Stimulated activated CD8-positive, alpha-beta memory T cell treated with anti-CD3 and anti-CD28 coated beads, Interleukin-7, amount 100 ng/mL, for 48 hours (primary cell): Measurements from ENCODE around the gene CGAS.
A peak's percentile ranks its signal among the peaks of the same experiment; 100 is the strongest.
"Not testable (repeated sequence)": the region's sequence is repeated elsewhere in the genome, so short reads cannot be mapped to it uniquely, and the experiment has no call there.

Experiments used
- DNase-seq, 2 donors: peaks; one replicate each; pipeline ENCODE4 v3.0.0-alpha.2; 2020; ENCODE audit warnings: low read depth in 1 of 2; ENCODE audit errors: extremely low read depth in 1 of 2

CGAS gene

GRCh38 chr6:73400656-73401055 lies 51.4 kb downstream of the CGAS start:
- DNase-seq = no peak

- DNase-seq = no peak
These were observed 56.2 kb downstream of the CGAS start for GRCh38 chr6:73395875-73396274.

- DNase-seq = peak in 1 of 2 donors; percentile 28
These were observed 57.3 kb downstream of the CGAS start, which contains the start of gene DDX43 for GRCh38 chr6:73394577-73395354. Gene DDX43 (plus strand): TSS chr6:73394828. CDS start chr6:73394906, 78 bp downstream.

- DNase-seq = no peak
These were observed 58.8 kb downstream of the CGAS start for GRCh38 chr6:73393278-73393677.

GRCh38 chr6:73392188-73392587 lies 59.9 kb downstream of the CGAS start:
- DNase-seq = not testable (repeated sequence)

- DNase-seq = no peak
These were observed 60.4 kb downstream of the CGAS start for GRCh38 chr6:73391675-73392074.

GRCh38 chr6:73389854-73390253 lies 62.2 kb downstream of the CGAS start:
- no peak for DNase-seq

GRCh38 chr6:73388800-73389512 lies 63.1 kb downstream of the CGAS start:
- peak; percentile 46 to 64 for DNase-seq

GRCh38 chr6:73388433-73388799 lies 63.7 kb downstream of the CGAS start:
- no peak for DNase-seq

- DNase-seq = no peak
These were observed 69.5 kb downstream of the CGAS start for GRCh38 chr6:73382462-73383113.

GRCh38 chr6:73381531-73381930 lies 70.6 kb downstream of the CGAS start:
- DNase-seq = not testable (repeated sequence)

- no peak for DNase-seq
These were observed 74.9 kb downstream of the CGAS start for GRCh38 chr6:73377225-73377624.

GRCh38 chr6:73375216-73375615 lies 76.9 kb downstream of the CGAS start:
- DNase-seq = no peak
